ENCODE results near the gene BTBD9. TPM values are rescaled to one million over a fixed set of nuclear protein-coding genes. Genes with fewer than 3 reads are reported as not detected.

The BTBD9 gene
- total RNA-seq, 5 donors from 2014 or later (not counting 1 experiment from before 2014, with no cell fraction given), result 29.3 to 67.7 (median 38.1) TPM

DNA sequence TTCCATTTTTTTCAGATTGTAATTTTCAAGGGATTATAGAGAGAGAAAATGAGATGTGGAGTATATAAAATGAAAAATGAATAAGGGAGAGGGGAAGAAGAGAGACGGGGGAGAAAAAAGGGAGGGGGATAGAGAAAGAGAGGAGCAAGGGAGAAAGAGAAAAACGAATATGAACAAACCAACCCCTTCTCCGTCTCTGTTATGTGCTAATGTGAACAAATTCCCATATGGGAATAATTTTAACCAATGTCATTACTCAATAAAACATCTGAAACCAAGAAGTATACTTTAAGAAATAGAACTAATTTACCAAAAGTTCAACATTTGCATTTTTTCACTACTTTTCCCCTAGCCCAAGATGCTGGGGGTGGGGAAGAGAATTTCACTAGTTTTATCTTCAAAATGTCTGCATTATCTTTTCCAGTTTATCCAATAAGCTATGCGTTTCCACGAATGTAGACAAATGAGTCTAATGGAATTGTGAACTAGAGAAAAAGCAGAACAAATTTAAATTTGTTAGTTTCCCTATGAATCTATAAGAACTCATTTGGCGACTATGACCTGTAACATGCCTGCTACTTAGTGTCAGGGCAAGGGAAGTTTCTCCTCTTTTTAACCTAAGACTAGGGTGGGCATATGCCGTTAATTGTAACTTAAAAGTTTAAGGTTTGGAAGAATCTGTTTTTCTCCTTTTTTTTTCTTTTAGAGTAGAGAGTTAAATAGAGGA lies 286.3 kb downstream of the BTBD9 start:
- Mint-ChIP-seq H3K36me3 (peaks cover 22% of the 10 kb centered on the region), H3K9me3 (no peaks in the 10 kb centered on the region), H3K4me3 (no peak overlapping the region), H3K27ac (no peak overlapping the region), H3K27me3 (no peaks in the 10 kb centered on the region), H3K4me1 (peaks cover 0 to 24% (median 22%) of the 10 kb centered on the region in 3 donors)
- DNase-seq (no peak), ATAC-seq (replicated peaks in 1 of 4) (no peak)
- H3K9me3 ChIP-seq, result no peaks in the 10 kb centered on the region
- WGBS (ENCODE audit: insufficient coverage), result no CpG with 5 or more reads among the region's 7 CpGs
- H3K36me3 ChIP-seq (ENCODE audit: control insufficient read depth in 2 of 2, extremely low read depth in 1 of 2, insufficient read depth in 1 of 2, low read length in 1 of 2), result no peaks in the 10 kb centered on the region
- H3K4me3 ChIP-seq (ENCODE audit: control insufficient read depth in 1 of 2, extremely low read depth in 1 of 2, low read length in 1 of 2), result no peak overlapping the region
- H3K4me1 ChIP-seq (ENCODE audit: control insufficient read depth in 1 of 2, extremely low read depth in 1 of 2, insufficient read depth in 2 of 2, low read length in 2 of 2), result no peaks in the 10 kb centered on the region
- ChIA-PET CTCF (interaction anchor here in 1 of 2 donors (0.7 kb wide), 1 partner anchor 286 kb away, joined by 8 read pairs; no protein-coding TSS in a partner anchor), POLR2A (no interaction called here)
- no peaks in the 10 kb centered on the region for H3K27me3 ChIP-seq (replicated peaks in 1 of 2; ENCODE audit: control insufficient read depth in 2 of 2, extremely low read depth in 1 of 2, insufficient read depth in 2 of 2, low read length in 1 of 2)
- no peak overlapping the region for H3K27ac ChIP-seq (ENCODE audit: low read length)

DNA sequence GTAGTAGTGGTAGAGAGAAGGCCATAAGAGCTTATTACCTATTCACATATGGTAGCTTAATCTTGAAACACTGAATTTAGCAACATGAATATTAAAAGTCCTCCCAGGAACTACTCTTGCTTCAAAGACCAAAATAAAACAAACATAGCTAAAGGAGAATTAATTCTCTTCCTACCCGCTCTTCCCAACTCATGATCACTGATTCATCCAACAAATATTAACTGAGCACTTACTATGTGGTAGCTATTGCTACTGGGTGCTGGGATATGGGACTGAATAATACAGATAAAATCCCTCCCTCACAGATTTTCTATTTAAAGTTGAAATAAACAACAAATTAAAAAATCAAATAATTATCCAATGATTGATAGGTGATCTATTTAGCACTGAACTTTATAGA lies 287.1 kb downstream of the BTBD9 start:
- no CpG with 5 or more reads among the region's 1 CpG for WGBS (ENCODE audit: insufficient coverage)
- H3K27me3 ChIP-seq (replicated peaks in 1 of 2; ENCODE audit: control insufficient read depth in 2 of 2, extremely low read depth in 1 of 2, insufficient read depth in 2 of 2, low read length in 1 of 2), result no peaks in the 10 kb centered on the region
- POLR2A ChIA-PET, result interaction anchor here in 1 of 2 donors (0.7 kb wide), 1 partner anchor 301 kb away, joined by 4 read pairs; no protein-coding TSS in a partner anchor
- Mint-ChIP-seq H3K9me3 (no peaks in the 10 kb centered on the region), H3K36me3 (peaks cover 19% of the 10 kb centered on the region), H3K4me3 (no peak overlapping the region), H3K27me3 (no peaks in the 10 kb centered on the region), H3K4me1 (peaks cover 0 to 22% (median 19%) of the 10 kb centered on the region in 3 donors), H3K27ac (no peak overlapping the region)
- no peaks in the 10 kb centered on the region for H3K4me1 ChIP-seq (ENCODE audit: control insufficient read depth in 1 of 2, extremely low read depth in 1 of 2, insufficient read depth in 2 of 2, low read length in 2 of 2)
- no peak overlapping the region for H3K27ac ChIP-seq (ENCODE audit: low read length)
- no peak for DNase-seq
- no peaks in the 10 kb centered on the region for H3K9me3 ChIP-seq
- ATAC-seq (replicated peaks in 1 of 4), result no peak
- no peak overlapping the region for H3K4me3 ChIP-seq (ENCODE audit: control insufficient read depth in 1 of 2, extremely low read depth in 1 of 2, low read length in 1 of 2)
- CTCF ChIA-PET, result interaction anchor here in 1 of 2 donors (0.7 kb wide), 1 partner anchor 287 kb away, joined by 8 read pairs; no protein-coding TSS in a partner anchor
- H3K36me3 ChIP-seq (ENCODE audit: control insufficient read depth in 2 of 2, extremely low read depth in 1 of 2, insufficient read depth in 1 of 2, low read length in 1 of 2), result no peaks in the 10 kb centered on the region

DNA sequence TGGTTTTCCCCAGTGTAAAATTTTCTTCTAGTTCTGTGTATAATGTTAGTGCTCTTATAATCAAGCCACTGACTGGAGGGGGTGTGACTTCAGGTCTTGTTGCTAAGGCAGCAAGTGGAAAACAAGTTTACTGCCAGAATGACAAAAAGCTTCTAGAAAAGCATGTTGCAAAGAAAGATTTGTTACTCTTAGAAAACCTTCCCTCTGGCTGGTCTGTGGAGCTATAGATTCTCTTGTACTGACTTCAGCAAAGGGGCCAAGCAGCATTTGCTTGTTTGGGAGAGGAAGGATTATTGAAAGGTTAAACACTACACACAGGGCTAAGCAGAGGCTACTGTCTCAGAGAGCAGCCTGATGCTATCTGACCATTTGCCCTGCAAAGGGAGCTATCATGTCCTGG lies 288.8 kb downstream of the BTBD9 start:
- Histone ChIP-seq H3K4me1 (ENCODE audit: control insufficient read depth in 1 of 2, extremely low read depth in 1 of 2, insufficient read depth in 2 of 2, low read length in 2 of 2) (no peaks in the 10 kb centered on the region), H3K27ac (ENCODE audit: low read length) (no peak overlapping the region), H3K4me3 (ENCODE audit: control insufficient read depth in 1 of 2, extremely low read depth in 1 of 2, low read length in 1 of 2) (no peak overlapping the region), H3K9me3 (no peaks in the 10 kb centered on the region), H3K36me3 (ENCODE audit: control insufficient read depth in 2 of 2, extremely low read depth in 1 of 2, insufficient read depth in 1 of 2, low read length in 1 of 2) (no peaks in the 10 kb centered on the region), H3K27me3 (replicated peaks in 1 of 2; ENCODE audit: control insufficient read depth in 2 of 2, extremely low read depth in 1 of 2, insufficient read depth in 2 of 2, low read length in 1 of 2) (no peaks in the 10 kb centered on the region)
- Mint-ChIP-seq H3K27me3 (no peaks in the 10 kb centered on the region), H3K27ac (no peak overlapping the region), H3K9me3 (no peaks in the 10 kb centered on the region), H3K4me1 (peaks cover 1 to 9% (median 6%) of the 10 kb centered on the region in 3 donors), H3K4me3 (no peak overlapping the region), H3K36me3 (peaks cover 13% of the 10 kb centered on the region)
- DNase-seq (no peak), ATAC-seq (replicated peaks in 1 of 4) (no peak)
- CTCF ChIA-PET, result no interaction called here
- POLR2A ChIA-PET, result no interaction called here

DNA sequence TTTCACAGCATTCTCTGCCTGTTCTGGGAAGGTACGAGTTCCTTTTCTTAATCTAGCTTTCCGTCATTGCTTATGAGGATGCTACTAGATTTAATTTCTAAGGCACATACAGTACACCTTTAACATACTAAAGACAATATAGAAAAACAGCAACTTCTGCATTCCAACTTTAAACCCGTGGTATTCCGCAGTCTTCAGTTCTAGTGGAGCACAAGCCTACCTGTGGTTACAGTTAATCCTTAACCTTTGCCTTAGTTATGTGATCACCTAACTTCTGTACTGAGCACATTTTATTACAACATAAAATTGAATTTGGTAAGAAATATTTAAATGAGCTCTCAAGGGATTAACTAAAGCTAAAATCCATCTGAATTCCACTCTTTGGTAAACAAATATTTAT lies 289.5 kb downstream of the BTBD9 start:
- Histone ChIP-seq H3K36me3 (ENCODE audit: control insufficient read depth in 2 of 2, extremely low read depth in 1 of 2, insufficient read depth in 1 of 2, low read length in 1 of 2) (no peaks in the 10 kb centered on the region), H3K27ac (ENCODE audit: low read length) (no peak overlapping the region), H3K9me3 (no peaks in the 10 kb centered on the region), H3K4me3 (ENCODE audit: control insufficient read depth in 1 of 2, extremely low read depth in 1 of 2, low read length in 1 of 2) (no peak overlapping the region), H3K27me3 (replicated peaks in 1 of 2; ENCODE audit: control insufficient read depth in 2 of 2, extremely low read depth in 1 of 2, insufficient read depth in 2 of 2, low read length in 1 of 2) (no peaks in the 10 kb centered on the region), H3K4me1 (ENCODE audit: control insufficient read depth in 1 of 2, extremely low read depth in 1 of 2, insufficient read depth in 2 of 2, low read length in 2 of 2) (no peaks in the 10 kb centered on the region)
- DNase-seq (no peak), ATAC-seq (replicated peaks in 1 of 4) (no peak)
- Mint-ChIP-seq H3K4me1 (peaks cover 1 to 6% (median 3%) of the 10 kb centered on the region in 3 donors), H3K4me3 (no peak overlapping the region), H3K27ac (no peak overlapping the region), H3K27me3 (no peaks in the 10 kb centered on the region), H3K36me3 (peaks cover 20% of the 10 kb centered on the region), H3K9me3 (no peaks in the 10 kb centered on the region)
- CTCF ChIA-PET, result no interaction called here
- WGBS (ENCODE audit: insufficient coverage), result no CpG with 5 or more reads among the region's 4 CpGs
- POLR2A ChIA-PET, result no interaction called here

DNA sequence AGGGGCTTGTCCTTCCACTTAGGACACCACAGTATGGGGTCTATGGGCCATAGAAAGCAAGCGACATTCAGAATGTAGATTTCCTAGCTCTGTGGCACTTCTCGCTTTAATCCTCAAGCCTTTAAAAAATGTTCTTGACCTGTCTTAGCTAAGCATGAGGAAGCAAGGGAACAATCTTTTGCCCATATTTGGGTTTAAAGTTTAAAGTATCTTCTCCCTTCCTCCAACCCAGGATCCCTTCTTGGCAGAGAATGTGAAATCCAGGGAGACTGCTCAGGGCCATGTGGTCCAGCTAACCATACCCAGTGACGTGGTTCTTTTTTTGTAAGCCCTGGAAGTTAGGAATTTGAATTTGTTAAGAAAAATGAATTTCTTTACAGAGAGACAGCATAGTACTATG lies 289.9 kb downstream of the BTBD9 start:
- Histone ChIP-seq H3K4me1 (ENCODE audit: control insufficient read depth in 1 of 2, extremely low read depth in 1 of 2, insufficient read depth in 2 of 2, low read length in 2 of 2) (no peaks in the 10 kb centered on the region), H3K27ac (ENCODE audit: low read length) (no peak overlapping the region), H3K36me3 (ENCODE audit: control insufficient read depth in 2 of 2, extremely low read depth in 1 of 2, insufficient read depth in 1 of 2, low read length in 1 of 2) (no peaks in the 10 kb centered on the region), H3K27me3 (replicated peaks in 1 of 2; ENCODE audit: control insufficient read depth in 2 of 2, extremely low read depth in 1 of 2, insufficient read depth in 2 of 2, low read length in 1 of 2) (no peaks in the 10 kb centered on the region), H3K9me3 (no peaks in the 10 kb centered on the region), H3K4me3 (ENCODE audit: control insufficient read depth in 1 of 2, extremely low read depth in 1 of 2, low read length in 1 of 2) (no peak overlapping the region)
- no peak overlapping the region for H3K27ac Mint-ChIP-seq
- H3K9me3 Mint-ChIP-seq, result no peaks in the 10 kb centered on the region
- peaks cover 20% of the 10 kb centered on the region for H3K36me3 Mint-ChIP-seq
- ATAC-seq (replicated peaks in 1 of 4), result no peak
- WGBS (ENCODE audit: insufficient coverage), result no CpG with 5 or more reads among the region's 3 CpGs
- no peak overlapping the region for H3K4me3 Mint-ChIP-seq
- DNase-seq, result no peak
- H3K4me1 Mint-ChIP-seq, result peaks cover 1 to 6% (median 3%) of the 10 kb centered on the region in 3 donors
- no peaks in the 10 kb centered on the region for H3K27me3 Mint-ChIP-seq
- ChIA-PET CTCF (no interaction called here), POLR2A (no interaction called here)

DNA sequence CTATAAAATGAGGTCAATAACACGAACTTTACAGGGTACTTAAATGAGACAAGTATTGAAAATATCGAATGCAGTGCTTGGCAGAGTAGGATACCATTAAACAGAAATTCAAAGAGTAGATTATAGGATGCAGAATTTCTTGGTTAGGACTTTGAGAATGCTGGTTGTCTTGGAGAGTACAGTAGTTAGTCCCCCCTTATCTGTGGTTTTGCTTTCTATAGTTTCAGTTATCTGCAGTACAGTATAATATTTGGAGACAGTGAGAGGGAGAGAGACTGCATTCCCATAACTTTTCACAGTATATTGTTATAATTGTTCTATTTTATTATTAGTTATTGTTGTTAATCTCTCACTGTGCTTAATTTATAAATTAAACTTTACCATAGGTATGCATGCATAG lies 290.5 kb downstream of the BTBD9 start:
- no peaks in the 10 kb centered on the region for H3K4me1 ChIP-seq (ENCODE audit: control insufficient read depth in 1 of 2, extremely low read depth in 1 of 2, insufficient read depth in 2 of 2, low read length in 2 of 2)
- CTCF ChIA-PET, result no interaction called here
- Mint-ChIP-seq H3K27ac (no peak overlapping the region), H3K4me3 (no peak overlapping the region), H3K36me3 (peaks cover 24% of the 10 kb centered on the region), H3K4me1 (peaks cover 0 to 6% (median 0%) of the 10 kb centered on the region in 3 donors), H3K27me3 (no peaks in the 10 kb centered on the region), H3K9me3 (no peaks in the 10 kb centered on the region)
- H3K27ac ChIP-seq (ENCODE audit: low read length), result no peak overlapping the region
- DNase-seq, result no peak
- POLR2A ChIA-PET, result no interaction called here
- no peak for ATAC-seq (replicated peaks in 1 of 4)
- no CpG with 5 or more reads among the region's 2 CpGs for WGBS (ENCODE audit: insufficient coverage)
- H3K36me3 ChIP-seq (ENCODE audit: control insufficient read depth in 2 of 2, extremely low read depth in 1 of 2, insufficient read depth in 1 of 2, low read length in 1 of 2), result no peaks in the 10 kb centered on the region
- H3K4me3 ChIP-seq (ENCODE audit: control insufficient read depth in 1 of 2, extremely low read depth in 1 of 2, low read length in 1 of 2), result no peak overlapping the region
- no peaks in the 10 kb centered on the region for H3K9me3 ChIP-seq
- H3K27me3 ChIP-seq (replicated peaks in 1 of 2; ENCODE audit: control insufficient read depth in 2 of 2, extremely low read depth in 1 of 2, insufficient read depth in 2 of 2, low read length in 1 of 2), result no peaks in the 10 kb centered on the region

Data from T-cell (primary cell).